Ureter (tissue), 1 donor: Measurements from ENCODE around the gene PEMT. TPM values are rescaled to one million over a fixed set of nuclear protein-coding genes. Genes with fewer than 3 reads are reported as not detected.

ENCODE experiments used
- total RNA-seq: library from RNA; stranded (reverse); gene quantifications from one replicate; pipeline ENCODE4 v1.2.4, GENCODE V29; 2023
- donor health status: DM: yes; HTN: yes; CAD: no.

The PEMT gene
- total RNA-seq, 1 donor from 2014 or later = 53.6 TPM

Other genes with a start within 250 kb of the PEMT start
- 19.1 TPM for gene MED9, start 114.7 kb downstream of the PEMT start, total RNA-seq
- gene RASD1, start 95.3 kb downstream of the PEMT start, total RNA-seq = 5.8 TPM
- 117 TPM for gene RAI1, start 89.8 kb upstream of the PEMT start, total RNA-seq
- gene SREBF1, start 245.3 kb upstream of the PEMT start, total RNA-seq = 127 TPM